DMS114 treated with DMSO at 0.1 percent for 48 hours (cell line): ENCODE data around the gene CXorf58.
"Not testable (repeated sequence)": the region's sequence is repeated elsewhere in the genome, so short reads cannot be mapped to it uniquely, and the experiment has no call there.

Source experiments
- DNase-seq: peaks from one replicate; lab custom pipeline; 2025; ENCODE audit not compliant: unreplicated experiment; lab: John Stamatoyannopoulos, UW

The CXorf58 gene

GRCh38 chrX:23952984-23953907 is 45.4 kb downstream of the CXorf58 start:
- DNase-seq, result no peak

- DNase-seq, result no peak
These were observed 46.1 kb downstream of the CXorf58 start for GRCh38 chrX:23953908-23954269.

- no peak for DNase-seq
These were observed 46.6 kb downstream of the CXorf58 start for GRCh38 chrX:23954396-23954795.

- DNase-seq, result no peak
These were observed 52.0 kb downstream of the CXorf58 start for GRCh38 chrX:23959781-23960180.

GRCh38 chrX:23964191-23964590 is 56.4 kb downstream of the CXorf58 start:
- no peak for DNase-seq

GRCh38 chrX:23965630-23966029 is 57.8 kb downstream of the CXorf58 start:
- DNase-seq, result not testable (repeated sequence)

GRCh38 chrX:23978491-23978890 is 70.7 kb downstream of the CXorf58 start:
- DNase-seq, result no peak

GRCh38 chrX:23980011-23980441 is 72.2 kb downstream of the CXorf58 start:
- DNase-seq, result no peak

GRCh38 chrX:23981222-23981621 is 73.4 kb downstream of the CXorf58 start:
- no peak for DNase-seq

GRCh38 chrX:23981711-23982110 is 73.9 kb downstream of the CXorf58 start:
- no peak for DNase-seq

GRCh38 chrX:23982891-23983290 is 75.1 kb downstream of the CXorf58 start:
- DNase-seq, result no peak
